Ishikawa (cell line): ENCODE measurements around the gene MCF2L2.

Experiments
- CREB1 ChIP-seq: IDR thresholded peaks from 2 replicates; pipeline ENCODE4 v1.6.1; 2012; ENCODE audit warnings: low read depth
- EGR1 ChIP-seq: IDR thresholded peaks from 2 replicates; pipeline ENCODE4 v1.6.1; 2012
- EP300 ChIP-seq: IDR thresholded peaks from 2 replicates; pipeline ENCODE4 v1.6.1; 2012; ENCODE audit warnings: borderline replicate concordance
- FOXM1 ChIP-seq: IDR thresholded peaks from 2 replicates; pipeline ENCODE4 v1.6.1; 2012; ENCODE audit warnings: low read depth, borderline replicate concordance
- MAX ChIP-seq: IDR thresholded peaks from 2 replicates; pipeline ENCODE4 v1.6.1; 2012
- NFIC ChIP-seq: IDR thresholded peaks from 2 replicates; pipeline ENCODE4 v1.6.1; 2012
- RAD21 ChIP-seq: IDR thresholded peaks from 2 replicates; pipeline ENCODE4 v1.6.1; 2012; ENCODE audit warnings: low read depth
- REST ChIP-seq: IDR thresholded peaks from 2 replicates; pipeline ENCODE4 v1.6.1; 2012; ENCODE audit warnings: low read depth, mild to moderate bottlenecking
- TAF1 ChIP-seq: IDR thresholded peaks from 2 replicates; pipeline ENCODE4 v1.6.1; 2012; ENCODE audit warnings: low read depth, mild to moderate bottlenecking
- TCF12 ChIP-seq: IDR thresholded peaks from 2 replicates; pipeline ENCODE4 v1.6.1; 2012; ENCODE audit warnings: low read depth
- TEAD4 ChIP-seq: IDR thresholded peaks from 2 replicates; pipeline ENCODE4 v1.6.1; 2012
- YY1 ChIP-seq: IDR thresholded peaks from 2 replicates; pipeline ENCODE4 v1.6.1; 2012; ENCODE audit warnings: low read depth
- ZBTB7A ChIP-seq: IDR thresholded peaks from 2 replicates; pipeline ENCODE4 v1.6.1; 2012; ENCODE audit warnings: low read depth
- TF ChIP-seq, protein P1 (sequence below): IDR thresholded peaks from 2 replicates; pipeline ENCODE4 v1.6.1; 2012

Gene MCF2L2

DNA sequence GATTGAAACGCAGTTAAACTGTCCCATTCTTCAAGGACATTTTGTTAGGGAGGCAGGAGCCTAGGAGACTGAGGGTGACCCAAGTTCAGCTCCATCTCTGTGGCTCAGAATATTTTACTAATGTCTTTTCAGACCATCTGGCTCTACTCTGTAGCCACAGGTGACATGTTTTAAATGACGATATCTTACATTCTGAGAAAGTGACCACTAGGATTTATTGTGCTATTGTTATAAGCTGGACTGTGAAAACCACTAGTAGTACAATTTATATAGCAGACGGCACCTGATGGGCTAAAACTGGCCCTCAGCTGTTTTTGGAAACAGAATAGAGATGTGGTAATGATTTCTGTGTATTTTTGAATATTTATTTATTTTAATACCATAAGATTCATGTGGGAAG is 55.5 kb downstream of the MCF2L2 start:
- TF ChIP-seq EP300 (no peak), CREB1 (no peak)

- TF ChIP-seq REST (no peak), TCF12 (no peak), RAD21 (no peak), CREB1 (no peak)
Observed at GRCh38 chr3:183370391-183370790, 58.0 kb downstream of the MCF2L2 start.

GRCh38 chr3:183369627-183370026 is 58.8 kb downstream of the MCF2L2 start:
- TF ChIP-seq ZBTB7A (no peak), REST (no peak)

- no peak for TF ChIP-seq TCF12
- TF ChIP-seq REST, result no peak
- no peak for TF ChIP-seq EGR1
- no peak for TF ChIP-seq RAD21
Observed at GRCh38 chr3:183369117-183369516, 59.3 kb downstream of the MCF2L2 start.

- TF ChIP-seq EP300 (no peak), NFIC (no peak), MAX (no peak), REST (no peak), EGR1 (no peak), TCF12 (no peak), ZBTB7A (no peak)
- TF ChIP-seq, protein P1, sequence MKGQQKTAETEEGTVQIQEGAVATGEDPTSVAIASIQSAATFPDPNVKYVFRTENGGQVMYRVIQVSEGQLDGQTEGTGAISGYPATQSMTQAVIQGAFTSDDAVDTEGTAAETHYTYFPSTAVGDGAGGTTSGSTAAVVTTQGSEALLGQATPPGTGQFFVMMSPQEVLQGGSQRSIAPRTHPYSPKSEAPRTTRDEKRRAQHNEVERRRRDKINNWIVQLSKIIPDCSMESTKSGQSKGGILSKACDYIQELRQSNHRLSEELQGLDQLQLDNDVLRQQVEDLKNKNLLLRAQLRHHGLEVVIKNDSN, result no peak
Observed at GRCh38 chr3:183360971-183361624, 67.3 kb downstream of the MCF2L2 start.

DNA sequence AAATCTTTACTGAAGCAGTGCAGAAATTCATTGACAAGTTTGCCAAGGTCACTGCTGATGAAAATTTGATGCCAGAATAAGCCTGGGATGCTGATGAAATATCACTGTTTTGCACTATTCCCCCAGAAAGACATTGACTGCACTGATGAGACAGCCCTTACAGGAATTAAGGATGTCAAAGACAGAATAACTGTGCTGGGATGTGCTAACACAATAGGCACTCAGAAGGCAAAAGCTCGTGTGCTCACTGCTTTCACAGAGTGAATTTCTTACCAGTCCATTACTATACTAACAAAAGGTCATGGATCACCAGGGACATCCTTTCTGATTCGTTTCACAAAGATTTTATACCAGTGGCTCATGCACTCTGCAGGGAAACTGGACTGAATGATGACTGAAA is 69.4 kb downstream of the MCF2L2 start:
- TF ChIP-seq, protein P1, result no peak
- no peak for TF ChIP-seq EGR1
- no peak for TF ChIP-seq NFIC
- no peak for TF ChIP-seq MAX
- no peak for TF ChIP-seq TCF12
- no peak for TF ChIP-seq ZBTB7A
- no peak for TF ChIP-seq RAD21
- no peak for TF ChIP-seq TEAD4
- no peak for TF ChIP-seq TAF1
- no peak for TF ChIP-seq EP300
- no peak for TF ChIP-seq CREB1
- TF ChIP-seq FOXM1, result no peak
- no peak for TF ChIP-seq YY1
